Mammary microvascular endothelial cell (primary cell): ENCODE results near the gene CPT1B. TPM values are rescaled to one million over a fixed set of nuclear protein-coding genes. Genes with fewer than 3 reads are reported as not detected.

Source experiments
- total RNA-seq: library from RNA; depleted of rRNA; stranded (reverse); fragments of >200 nt; gene quantifications from 2 replicates; pipeline ENCODE4 v1.2.3, GENCODE V29; 2015

The CPT1B gene
- total RNA-seq, result 0.60 and 1.5 TPM in 2 replicates

DNA sequence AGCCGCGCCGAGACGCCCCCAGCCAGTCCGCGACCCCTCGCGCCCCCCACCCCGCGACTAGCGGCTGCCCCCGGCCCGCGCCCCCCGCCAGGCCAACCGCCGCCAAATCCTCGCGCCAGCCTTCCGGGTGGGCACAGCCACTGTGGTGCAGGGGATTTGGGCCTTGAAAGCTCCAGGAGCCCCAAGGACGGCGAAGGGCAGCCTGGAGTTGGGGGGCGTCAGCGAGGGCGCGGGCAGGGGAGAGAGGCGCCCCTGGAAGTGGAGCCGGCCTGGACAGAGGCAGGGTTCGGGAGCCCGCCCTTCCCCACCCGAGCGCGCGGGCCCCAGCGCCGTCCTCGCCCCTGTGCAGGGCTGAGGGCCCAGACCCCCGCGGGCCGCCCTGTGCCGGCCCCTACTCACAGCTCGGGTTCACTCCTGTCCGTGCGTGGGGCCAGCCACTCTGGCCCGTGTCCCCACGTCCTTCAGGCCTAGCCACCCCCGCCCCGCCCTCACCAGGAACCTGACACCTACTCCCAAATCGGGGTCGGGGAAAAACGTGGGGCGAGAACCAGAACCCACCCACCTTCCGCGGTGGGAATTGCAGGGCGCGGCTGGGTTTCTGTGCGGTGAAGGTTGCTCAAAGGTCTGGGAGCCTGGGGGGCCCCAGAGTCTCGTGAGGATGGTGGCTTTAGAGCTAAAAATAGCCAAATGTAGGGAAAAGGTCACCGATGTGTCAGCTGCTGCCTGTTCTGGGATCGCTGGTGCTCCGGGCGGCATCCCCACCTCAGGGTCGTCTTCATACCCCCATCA is at the start of gene CPT1B:
CPT1B (minus strand) TSS at position 441 of the 789 bp plus-strand sequence. CDS start 512 bp downstream, outside the sequence.

GRCh38 chr22:50600538-50600937 is 22.3 kb upstream of the CPT1B start, which contains the start of gene MAPK8IP2:
Gene MAPK8IP2, plus strand, starts transcription at chr22:50600793. Its CDS starts 26 bp downstream, at chr22:50600819.

DNA sequence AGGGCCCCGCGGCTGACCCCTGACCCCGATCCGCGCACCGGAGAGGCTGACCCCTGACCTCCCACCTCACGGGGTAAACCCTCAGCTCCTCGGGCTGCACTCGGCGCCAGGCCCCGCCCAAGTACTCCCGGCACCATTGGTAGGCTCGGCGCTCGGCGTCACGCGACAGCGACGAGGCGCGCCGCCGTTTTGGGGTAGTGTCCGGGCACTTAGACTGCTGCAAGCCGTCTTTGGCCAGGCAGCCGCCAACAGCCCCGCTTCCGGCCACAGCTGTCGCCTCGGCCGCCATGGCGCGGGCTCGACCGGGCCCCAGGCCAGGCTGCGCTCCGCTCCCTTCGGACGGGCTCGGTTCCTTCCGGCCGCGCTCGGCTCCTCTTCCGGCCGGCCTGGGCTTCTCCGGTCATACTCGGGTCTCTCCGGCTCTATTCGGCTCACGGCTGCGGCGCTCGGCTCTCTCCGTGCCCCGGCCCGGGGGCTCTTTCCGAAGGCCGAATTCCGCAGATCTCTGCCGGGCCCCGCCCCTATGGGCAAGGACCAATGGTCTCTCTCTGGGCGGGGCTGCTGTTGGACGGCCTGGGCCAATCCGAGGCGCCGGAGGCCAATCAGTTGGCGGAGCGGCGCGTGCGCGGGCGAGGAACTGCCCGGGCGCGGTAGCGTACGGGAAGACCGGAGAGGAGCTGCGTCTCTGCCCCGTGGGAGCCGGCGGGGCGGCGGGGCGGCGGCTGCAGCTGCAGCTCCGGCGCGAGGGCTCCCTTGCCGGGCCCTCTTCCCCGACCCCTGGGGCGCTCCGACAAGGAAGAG is 4.5 kb upstream of the CPT1B start, which contains the start of gene CHKB:
CHKB (minus strand) TSS at position 357 of the 801 bp plus-strand sequence; CDS start at position 289, 68 bp downstream.

DNA sequence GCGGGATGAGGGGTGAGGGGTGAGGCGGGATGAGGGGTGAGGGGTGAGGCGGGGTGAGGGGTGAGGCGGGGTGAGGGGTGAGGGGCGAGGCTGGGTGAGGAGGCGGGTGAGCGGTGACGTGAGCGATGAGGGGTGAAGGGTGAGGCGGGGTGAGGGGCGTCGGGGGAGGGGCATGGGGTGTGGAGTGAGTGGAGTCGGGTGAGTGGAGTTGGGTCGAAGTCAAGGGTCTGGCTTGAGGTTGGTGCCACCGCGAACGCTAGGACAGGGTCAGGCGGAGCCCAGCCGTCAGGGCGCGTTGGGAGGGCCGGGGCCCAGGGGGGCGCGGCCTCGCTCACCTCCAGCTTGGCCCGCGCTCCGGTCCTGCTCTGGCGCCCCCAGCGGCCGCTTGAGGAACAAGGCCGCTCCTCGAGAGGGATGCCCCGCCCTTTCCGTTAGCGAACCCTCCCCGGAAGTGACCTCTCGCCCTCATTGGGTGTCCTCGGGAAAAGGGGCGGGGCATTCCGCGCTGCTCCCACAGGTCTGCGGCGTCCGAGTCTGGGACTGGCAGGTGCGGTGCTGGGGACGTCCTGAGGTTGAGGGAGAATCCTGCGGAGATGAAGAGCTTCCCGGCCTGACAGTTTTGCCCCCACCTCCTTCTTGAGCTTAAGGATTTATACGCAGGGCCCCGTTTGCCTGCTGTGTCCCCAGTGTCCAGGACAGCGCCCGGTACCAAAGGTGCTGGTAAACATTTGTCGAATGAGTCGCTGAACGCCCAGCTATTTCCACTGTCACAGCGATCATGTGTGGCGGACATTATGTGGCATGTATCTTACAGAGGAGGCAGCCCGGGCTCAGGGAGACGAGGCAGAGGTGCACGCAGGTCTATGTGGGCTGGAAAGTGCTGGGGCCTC is 15.5 kb downstream of the CPT1B start, which contains the start of gene SYCE3:
SYCE3 (minus strand) TSS at position 397 of the 890 bp plus-strand sequence. CDS start 6,514 bp downstream, outside the sequence.

GRCh38 chr22:50545522-50546325 is 32.5 kb downstream of the CPT1B start, which contains the start of gene KLHDC7B:
Gene KLHDC7B, plus strand, starts transcription at chr22:50545899. Its CDS starts 345 bp downstream, at chr22:50546244.

DNA sequence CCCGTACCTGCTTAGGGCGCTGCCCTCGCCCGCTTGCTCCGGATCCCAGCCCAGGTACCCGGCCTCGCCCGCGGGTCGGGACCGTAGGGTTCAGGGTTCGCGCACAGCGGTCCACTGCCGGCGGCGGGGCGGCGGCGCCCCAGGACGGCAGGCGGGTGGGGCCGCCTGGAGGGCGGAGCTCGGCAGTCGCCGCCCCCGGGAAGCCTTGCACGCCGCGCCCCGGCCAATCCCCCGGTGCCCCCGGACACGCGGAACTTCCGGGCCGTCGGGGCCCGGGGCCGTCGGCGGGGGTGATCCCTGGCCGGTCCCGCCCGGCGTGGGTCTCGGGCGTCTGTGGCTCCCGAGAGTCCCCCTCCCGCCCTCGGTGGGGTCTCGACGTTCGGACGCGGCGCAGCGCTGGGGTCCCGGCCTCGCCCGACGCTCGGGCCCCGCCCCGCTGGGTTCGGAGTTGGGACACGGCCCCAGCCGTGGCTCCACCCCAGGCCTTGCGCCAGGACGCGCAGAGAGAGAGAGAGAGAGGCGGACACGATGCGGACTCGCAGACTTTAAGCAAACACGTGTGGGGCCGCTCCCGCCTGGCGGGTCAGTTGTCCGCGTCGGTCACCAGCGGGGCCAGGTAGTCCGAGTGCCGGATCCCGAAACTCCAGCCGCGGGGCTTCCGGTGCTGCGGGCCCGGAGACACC is 48.2 kb downstream of the CPT1B start, which contains the start of gene TYMP:
TYMP (minus strand) TSS at position 116 of the 683 bp plus-strand sequence. CDS start 303 bp downstream, outside the sequence.

DNA sequence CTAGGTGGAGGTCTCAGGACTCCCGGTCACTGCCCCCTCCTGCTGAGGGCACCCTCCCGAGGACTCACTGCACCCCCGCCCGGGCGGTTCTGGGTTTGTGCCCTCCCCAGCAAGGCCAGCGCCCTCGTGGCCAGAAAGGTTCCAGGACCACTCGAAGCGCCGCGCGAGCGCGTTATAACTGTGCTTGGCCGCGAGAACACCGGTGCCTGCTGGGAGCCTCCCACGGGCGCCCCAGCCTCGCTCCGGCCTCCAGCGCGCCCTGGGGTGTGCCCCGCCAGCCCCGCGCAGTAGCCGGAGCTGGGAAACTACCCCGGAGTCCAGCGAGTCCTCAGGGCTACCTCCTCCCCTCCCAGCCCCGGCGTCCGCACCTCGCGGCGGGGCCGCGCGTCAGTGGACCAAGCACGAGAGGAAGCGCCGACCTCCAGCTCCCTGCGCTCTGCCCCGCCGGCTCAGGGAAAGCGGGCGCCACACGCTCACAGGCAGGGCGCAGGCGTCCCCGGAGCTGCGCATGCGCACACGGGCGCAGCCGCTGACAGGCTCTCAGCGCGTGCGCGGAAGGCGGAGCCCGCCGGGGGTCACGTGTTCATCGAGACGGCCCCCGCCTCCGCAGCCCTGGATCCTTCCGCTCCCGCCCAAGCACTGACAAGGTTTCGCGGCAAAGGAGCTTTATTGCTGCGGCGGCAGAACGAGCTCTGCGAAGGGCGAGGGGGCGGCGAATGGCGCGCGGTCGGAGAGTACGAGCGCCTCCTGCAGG is 52.9 kb downstream of the CPT1B start, which contains the start of gene SCO2:
SCO2 (minus strand) TSS at position 495 of the 754 bp plus-strand sequence. CDS start 1,187 bp downstream, outside the sequence.

Other genes with a start within 250 kb of the CPT1B start
- 39.8 and 41.1 TPM in 2 replicates for gene PPP6R2, start 235.1 kb downstream of the CPT1B start, total RNA-seq
- 47.4 and 50.8 TPM in 2 replicates for gene SBF1, start 103.4 kb downstream of the CPT1B start, total RNA-seq
- 0.64 and 0.87 TPM in 2 replicates for gene ADM2, start 96.9 kb downstream of the CPT1B start, total RNA-seq
- not detected in 2 replicates for gene MIOX, start 91.6 kb downstream of the CPT1B start, total RNA-seq
- 78.3 and 88.4 TPM in 2 replicates for gene LMF2, start 70.7 kb downstream of the CPT1B start, total RNA-seq
- gene NCAPH2, start 70.2 kb downstream of the CPT1B start, total RNA-seq, result 63.0 and 70.5 TPM in 2 replicates
- gene SCO2, start 52.8 kb downstream of the CPT1B start, total RNA-seq, result 3.7 and 13.6 TPM in 2 replicates
- gene TYMP, start 48.4 kb downstream of the CPT1B start, total RNA-seq, result 27.3 and 32.5 TPM in 2 replicates
- not detected in 2 replicates for gene KLHDC7B, start 32.5 kb downstream of the CPT1B start, total RNA-seq
- not detected in 2 replicates for gene SYCE3, start 15.5 kb downstream of the CPT1B start, total RNA-seq
- gene CHKB, start 4.4 kb upstream of the CPT1B start, total RNA-seq, result 25.7 and 26.6 TPM in 2 replicates
- 0.07 and 0.34 TPM in 2 replicates for gene MAPK8IP2, start 22.4 kb upstream of the CPT1B start, total RNA-seq
- gene ARSA, start 49.7 kb upstream of the CPT1B start, total RNA-seq, result 25.1 and 27.9 TPM in 2 replicates
- gene SHANK3, start 94.4 kb upstream of the CPT1B start, total RNA-seq, result 27.8 and 32.5 TPM in 2 replicates
- gene ACR, start 159.8 kb upstream of the CPT1B start, total RNA-seq, result 0.40 TPM in 1 of 2 replicates, not detected in the other
- gene RABL2B, start 205.2 kb upstream of the CPT1B start, total RNA-seq, result 5.5 and 5.8 TPM in 2 replicates